ENCODE measurements around the gene CDH4. TPM values are rescaled to one million over a fixed set of nuclear protein-coding genes. Genes with fewer than 3 reads are reported as not detected.

CDH4 gene
- total and polyA plus RNA-seq, 4 donors = 0.06 to 0.10 TPM; not detected in 2

DNA sequence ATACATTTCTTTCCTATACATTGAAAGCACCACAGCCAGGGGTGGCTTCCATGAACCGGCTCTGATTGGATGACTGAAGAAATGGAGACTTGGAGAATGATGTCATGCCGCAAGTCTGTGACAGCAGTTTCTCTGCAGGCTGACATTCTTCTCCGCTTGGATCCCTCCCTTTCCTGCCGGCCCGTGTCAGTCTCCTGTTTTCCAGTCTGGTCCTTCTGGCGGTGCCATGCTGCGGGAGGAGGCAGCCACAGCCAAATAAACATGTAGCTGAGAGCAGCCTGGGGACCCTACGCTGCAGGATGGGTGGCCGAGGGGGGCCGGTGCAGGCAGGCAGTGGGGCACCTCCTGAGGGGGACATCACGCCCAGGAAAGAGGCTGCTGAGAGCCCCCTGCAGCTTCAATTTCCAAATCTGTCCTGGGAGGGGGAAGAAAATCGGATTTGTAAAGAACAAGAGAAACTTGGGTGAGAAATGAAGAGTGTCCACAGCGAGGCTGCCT, 635.6 kb downstream of the CDH4 start:
- 39 to 48% methylated on average over 13 of the region's 13 CpGs for WGBS, 2 donors
- ATAC-seq (ENCODE audit: low FRiP score) (no peak), DNase-seq (peak; percentile 17 to 25)
- no peaks in the 10 kb centered on the region for H3K4me1 ChIP-seq (ENCODE audit: control insufficient read depth in 1 of 2, insufficient read depth in 2 of 2, low read length in 2 of 2)
- no peak overlapping the region for H3K27ac ChIP-seq (ENCODE audit: low read depth in 1 of 2, low read length in 2 of 2)
- intact Hi-C loops (cut with DNase I) = no loop called here
- H3K36me3 ChIP-seq (ENCODE audit: control insufficient read depth in 1 of 2, insufficient read depth in 2 of 2, low read length in 1 of 2) = no peaks in the 10 kb centered on the region
- no peaks in the 10 kb centered on the region for H3K27me3 ChIP-seq (ENCODE audit: control insufficient read depth in 1 of 2, insufficient read depth in 2 of 2, low read length in 1 of 2)
- peaks cover 3% of the 10 kb centered on the region for H3K9me3 ChIP-seq (ENCODE audit: control insufficient read depth, low read length)
- no peak overlapping the region for H3K4me3 ChIP-seq (ENCODE audit: low read length in 2 of 2)

GRCh38 chr20:61888101-61888865, 636.2 kb downstream of the CDH4 start:
- no peaks in the 10 kb centered on the region for H3K4me1 ChIP-seq (ENCODE audit: control insufficient read depth in 1 of 2, insufficient read depth in 2 of 2, low read length in 2 of 2)
- intact Hi-C loops (cut with DNase I) = no loop called here
- 92 to 95% methylated on average over 19 of the region's 19 CpGs for WGBS, 2 donors

GRCh38 chr20:61889659-61890058, 637.6 kb downstream of the CDH4 start:
- intact Hi-C loops (cut with DNase I) = loop anchor here in 1 of 2 donors (10.0 kb wide), 1 partner anchor 1825 kb away; no protein-coding TSS in a partner anchor
- Histone ChIP-seq H3K36me3 (ENCODE audit: control insufficient read depth in 1 of 2, insufficient read depth in 2 of 2, low read length in 1 of 2) (no peaks in the 10 kb centered on the region), H3K4me3 (ENCODE audit: low read length in 2 of 2) (no peak overlapping the region), H3K4me1 (ENCODE audit: control insufficient read depth in 1 of 2, insufficient read depth in 2 of 2, low read length in 2 of 2) (no peaks in the 10 kb centered on the region), H3K27ac (ENCODE audit: low read depth in 1 of 2, low read length in 2 of 2) (no peak overlapping the region), H3K9me3 (ENCODE audit: control insufficient read depth, low read length) (peaks cover 3% of the 10 kb centered on the region), H3K27me3 (ENCODE audit: control insufficient read depth in 1 of 2, insufficient read depth in 2 of 2, low read length in 1 of 2) (no peaks in the 10 kb centered on the region)
- 94 to 100% methylated on average over 1 of the region's 1 CpG for WGBS, 2 donors
- ATAC-seq (ENCODE audit: low FRiP score) (no peak), DNase-seq (no peak)

More at GRCh38 chr20:61888101-61888865, 636.2 kb downstream of the CDH4 start:
- Histone ChIP-seq H3K27me3 (ENCODE audit: control insufficient read depth in 1 of 2, insufficient read depth in 2 of 2, low read length in 1 of 2) (no peaks in the 10 kb centered on the region), H3K4me3 (ENCODE audit: low read length in 2 of 2) (no peak overlapping the region), H3K36me3 (ENCODE audit: control insufficient read depth in 1 of 2, insufficient read depth in 2 of 2, low read length in 1 of 2) (no peaks in the 10 kb centered on the region), H3K9me3 (ENCODE audit: control insufficient read depth, low read length) (peaks cover 3% of the 10 kb centered on the region), H3K27ac (ENCODE audit: low read depth in 1 of 2, low read length in 2 of 2) (no peak overlapping the region)
- DNase-seq (no peak), ATAC-seq (ENCODE audit: low FRiP score) (no peak)

GRCh38 chr20:61890210-61890609, 638.1 kb downstream of the CDH4 start:
- H3K27me3 ChIP-seq (ENCODE audit: control insufficient read depth in 1 of 2, insufficient read depth in 2 of 2, low read length in 1 of 2) = no peaks in the 10 kb centered on the region
- no peaks in the 10 kb centered on the region for H3K36me3 ChIP-seq (ENCODE audit: control insufficient read depth in 1 of 2, insufficient read depth in 2 of 2, low read length in 1 of 2)
- no peak for DNase-seq
- H3K4me3 ChIP-seq (ENCODE audit: low read length in 2 of 2) = no peak overlapping the region
- intact Hi-C loops (cut with DNase I) = loop anchor here in 1 of 2 donors (10.0 kb wide), 1 partner anchor 1825 kb away; no protein-coding TSS in a partner anchor
- peaks cover 3% of the 10 kb centered on the region for H3K9me3 ChIP-seq (ENCODE audit: control insufficient read depth, low read length)
- no peak for ATAC-seq (ENCODE audit: low FRiP score)
- WGBS, 2 donors = 2 to 30% methylated on average over 1 of the region's 1 CpG
- H3K4me1 ChIP-seq (ENCODE audit: control insufficient read depth in 1 of 2, insufficient read depth in 2 of 2, low read length in 2 of 2) = no peaks in the 10 kb centered on the region
- no peak overlapping the region for H3K27ac ChIP-seq (ENCODE audit: low read depth in 1 of 2, low read length in 2 of 2)

GRCh38 chr20:61891476-61891875, 639.4 kb downstream of the CDH4 start:
- no peak for DNase-seq
- Histone ChIP-seq H3K4me1 (ENCODE audit: control insufficient read depth in 1 of 2, insufficient read depth in 2 of 2, low read length in 2 of 2) (no peaks in the 10 kb centered on the region), H3K9me3 (ENCODE audit: control insufficient read depth, low read length) (peaks cover 3% of the 10 kb centered on the region), H3K4me3 (ENCODE audit: low read length in 2 of 2) (no peak overlapping the region), H3K27ac (ENCODE audit: low read depth in 1 of 2, low read length in 2 of 2) (no peak overlapping the region), H3K27me3 (ENCODE audit: control insufficient read depth in 1 of 2, insufficient read depth in 2 of 2, low read length in 1 of 2) (no peaks in the 10 kb centered on the region), H3K36me3 (ENCODE audit: control insufficient read depth in 1 of 2, insufficient read depth in 2 of 2, low read length in 1 of 2) (no peaks in the 10 kb centered on the region)
- 73 to 76% methylated on average over 6 of the region's 6 CpGs for WGBS, 2 donors
- ATAC-seq (ENCODE audit: low FRiP score) = no peak
- intact Hi-C loops (cut with DNase I) = loop anchor here in 1 of 2 donors (10.0 kb wide), 1 partner anchor 1827 kb away; no protein-coding TSS in a partner anchor

- no peaks in the 10 kb centered on the region for H3K4me1 ChIP-seq (ENCODE audit: control insufficient read depth in 1 of 2, insufficient read depth in 2 of 2, low read length in 2 of 2)
- H3K4me3 ChIP-seq (ENCODE audit: low read length in 2 of 2) = no peak overlapping the region
- 79% methylated on average over 6 of the region's 6 CpGs for WGBS, 2 donors
- no peaks in the 10 kb centered on the region for H3K27me3 ChIP-seq (ENCODE audit: control insufficient read depth in 1 of 2, insufficient read depth in 2 of 2, low read length in 1 of 2)
- no peak for ATAC-seq (ENCODE audit: low FRiP score)
- no peaks in the 10 kb centered on the region for H3K36me3 ChIP-seq (ENCODE audit: control insufficient read depth in 1 of 2, insufficient read depth in 2 of 2, low read length in 1 of 2)
- DNase-seq = no peak
- no peak overlapping the region for H3K27ac ChIP-seq (ENCODE audit: low read depth in 1 of 2, low read length in 2 of 2)
- H3K9me3 ChIP-seq (ENCODE audit: control insufficient read depth, low read length) = peaks cover 3% of the 10 kb centered on the region
- intact Hi-C loops (cut with DNase I) = loop anchor here in 1 of 2 donors (10.0 kb wide), 1 partner anchor 1827 kb away; no protein-coding TSS in a partner anchor
Measured at GRCh38 chr20:61891916-61892649, 640.0 kb downstream of the CDH4 start.

DNA sequence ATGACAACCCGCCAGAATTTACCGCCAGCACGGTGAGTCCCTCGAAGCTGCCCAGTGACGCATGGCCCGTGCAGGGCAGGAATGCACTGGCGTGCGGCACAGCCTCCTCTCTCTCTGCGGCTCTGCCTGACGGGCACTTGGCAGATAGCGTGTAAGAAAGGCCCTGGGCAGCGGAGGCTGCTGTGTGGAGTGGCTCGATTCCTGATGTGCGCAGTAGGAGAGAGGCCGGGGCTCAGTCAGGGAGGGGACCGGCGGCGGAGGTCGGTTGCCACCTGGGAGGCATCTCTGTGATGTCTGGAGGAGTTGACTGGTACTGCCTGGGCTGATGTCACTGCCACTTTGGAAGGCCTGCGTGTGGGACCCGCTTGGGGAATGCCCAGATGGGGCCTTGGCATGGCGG, 643.0 kb downstream of the CDH4 start:
- no peak overlapping the region for H3K4me3 ChIP-seq (ENCODE audit: low read length in 2 of 2)
- ATAC-seq (ENCODE audit: low FRiP score) (no peak), DNase-seq (no peak)
- H3K27ac ChIP-seq (ENCODE audit: low read depth in 1 of 2, low read length in 2 of 2) = no peak overlapping the region
- 73 to 74% methylated on average over 22 of the region's 22 CpGs for WGBS, 2 donors
- intact Hi-C loops (cut with DNase I) = loop anchor here in 1 of 2 donors (10.0 kb wide), 1 partner anchor 1830 kb away; no protein-coding TSS in a partner anchor
- peaks cover 3% of the 10 kb centered on the region for H3K9me3 ChIP-seq (ENCODE audit: control insufficient read depth, low read length)
- H3K27me3 ChIP-seq (ENCODE audit: control insufficient read depth in 1 of 2, insufficient read depth in 2 of 2, low read length in 1 of 2) = no peaks in the 10 kb centered on the region
- H3K4me1 ChIP-seq (ENCODE audit: control insufficient read depth in 1 of 2, insufficient read depth in 2 of 2, low read length in 2 of 2) = no peaks in the 10 kb centered on the region
- no peaks in the 10 kb centered on the region for H3K36me3 ChIP-seq (ENCODE audit: control insufficient read depth in 1 of 2, insufficient read depth in 2 of 2, low read length in 1 of 2)

- H3K4me1 ChIP-seq (ENCODE audit: control insufficient read depth in 1 of 2, insufficient read depth in 2 of 2, low read length in 2 of 2) = no peaks in the 10 kb centered on the region
- no peak overlapping the region for H3K27ac ChIP-seq (ENCODE audit: low read depth in 1 of 2, low read length in 2 of 2)
- WGBS, 2 donors = 71 to 78% methylated on average over 13 of the region's 13 CpGs
- intact Hi-C loops (cut with DNase I) = loop anchor here in 1 of 2 donors (10.0 kb wide), 1 partner anchor 1831 kb away; no protein-coding TSS in a partner anchor
- no peaks in the 10 kb centered on the region for H3K27me3 ChIP-seq (ENCODE audit: control insufficient read depth in 1 of 2, insufficient read depth in 2 of 2, low read length in 1 of 2)
- DNase-seq = no peak
- no peak for ATAC-seq (ENCODE audit: low FRiP score)
- peaks cover 3% of the 10 kb centered on the region for H3K9me3 ChIP-seq (ENCODE audit: control insufficient read depth, low read length)
- H3K4me3 ChIP-seq (ENCODE audit: low read length in 2 of 2) = no peak overlapping the region
- no peaks in the 10 kb centered on the region for H3K36me3 ChIP-seq (ENCODE audit: control insufficient read depth in 1 of 2, insufficient read depth in 2 of 2, low read length in 1 of 2)
Measured at GRCh38 chr20:61895686-61896057, 643.6 kb downstream of the CDH4 start.
